HCT116 (cell line): ENCODE measurements around the gene TBXAS1. TPM values are rescaled to one million over a fixed set of nuclear protein-coding genes. Genes with fewer than 3 reads are reported as not detected.

Experiments used
- ATAC-seq: fragments of 200-7000 bp; cut with Tn5 transposase; 2 replicates; pipeline ENCODE4 v1.9.1; 2020; ENCODE audit warnings: mild to moderate bottlenecking, moderate library complexity
- BruUV-seq: library from RNA; stranded (reverse); fragments of 400-500 nt; replicated peaks from 2 replicates; lab custom pipeline; 2021; lab: Mats Ljungman, UMichigan
- CTCF ChIA-PET: fragments of 300-600 bp; sonication (Branson Sonifier 250); formaldehyde crosslinking; loops from one replicate; lab custom pipeline; 2021; ENCODE audit warnings: antibody characterized with exemption; lab: Charles Lee
- POLR2A ChIA-PET: fragments of 300-600, 350-600 bp; sonication (Branson Sonifier 250); formaldehyde crosslinking; loops from one replicate; lab custom pipeline; 2021; ENCODE audit warnings: antibody characterized with exemption; lab: Charles Lee
- RAD21 ChIA-PET, 2 experiments: fragments of 300-600 bp; sonication (Branson Sonifier 250); formaldehyde crosslinking; loops; one replicate each; lab custom pipeline; 2023; ENCODE audit warnings: low total read pairs in 2 of 2; ENCODE audit not compliant: uncharacterized antibody in 2 of 2, unreplicated experiment in 2 of 2, low non-redundant PET in 1 of 2; lab: Charles Lee
- DNase-seq: peaks from one replicate; pipeline ENCODE4 v3.0.0-alpha.2; 2010; ENCODE audit warnings: low read depth, low spot score
- H2AFZ ChIP-seq: fragments of 200-600 bp; shearing (Covaris generic), sonication (generic); 2 replicates; pipeline ENCODE4 v1.6.1; 2017; ENCODE audit warnings: low read depth, mixed run types, mixed read lengths, antibody characterized with exemption, low read length; ENCODE audit not compliant: poor library complexity, severe bottlenecking
- H3K27ac ChIP-seq: 2 replicates; pipeline ENCODE4 v1.5.1; 2012; ENCODE audit warnings: low read depth, low read length
- H3K27me3 ChIP-seq: fragments of 200-600 bp; sonication (generic); 2 replicates; pipeline ENCODE4 v1.6.1; 2016; ENCODE audit warnings: mixed run types, low read length, mixed read lengths; ENCODE audit not compliant: insufficient read depth
- H3K36me3 ChIP-seq, 2 experiments: fragments of 200-500 bp in 1 of 2; fragments of 200-600 bp in 1 of 2; sonication (Bioruptor generic) in 1 of 2; sonication (generic) in 1 of 2; 2 replicates each; pipeline versions ENCODE4 v1.5.1 to v1.6.1; 2014 to 2016; ENCODE audit warnings: low read length in 2 of 2, inconsistent platforms in 1 of 2, mixed read lengths in 1 of 2, mixed run types in 1 of 2; ENCODE audit not compliant: insufficient read depth in 2 of 2, control insufficient read depth in 1 of 2
- H3K4me1 ChIP-seq, 2 experiments: fragments of 200-600 bp in 1 of 2; sonication (generic) in 1 of 2; 2 replicates each; pipeline versions ENCODE4 v1.5.1 to v1.6.1; 2012 to 2017; ENCODE audit warnings: low read length in 2 of 2, inconsistent platforms in 1 of 2, mild to moderate bottlenecking in 1 of 2, mixed read lengths in 1 of 2, mixed run types in 1 of 2, moderate library complexity in 1 of 2; ENCODE audit not compliant: insufficient read depth in 2 of 2, control insufficient read depth in 1 of 2
- H3K4me2 ChIP-seq: fragments of 200-600 bp; sonication (generic); 2 replicates; pipeline ENCODE4 v1.6.1; 2017; ENCODE audit warnings: mixed run types, low read length, mixed read lengths
- H3K4me3 ChIP-seq, 2 experiments: fragments of 200-600 bp in 1 of 2; sonication (generic) in 1 of 2; replicated peaks in 1 of 2; 2 replicates each; pipeline ENCODE4 v1.5.1; 2011 to 2016; ENCODE audit warnings: low read length in 2 of 2, control low read depth in 1 of 2, low read depth in 1 of 2, mild to moderate bottlenecking in 1 of 2, mixed read lengths in 1 of 2, mixed run types in 1 of 2
- H3K79me2 ChIP-seq: fragments of 200-600 bp; sonication (generic); 2 replicates; pipeline ENCODE4 v1.6.1; 2017; ENCODE audit warnings: mild to moderate bottlenecking, mixed run types, low read length, moderate library complexity, mixed read lengths; ENCODE audit not compliant: insufficient read depth
- H3K9ac ChIP-seq: fragments of 200-600 bp; sonication (generic); 2 replicates; pipeline ENCODE4 v1.6.1; 2016; ENCODE audit warnings: low read length, mixed read lengths
- H3K9me2 ChIP-seq: fragments of 200-600 bp; sonication (generic), shearing (Covaris generic); 2 replicates; pipeline ENCODE4 v1.6.1; 2017; ENCODE audit warnings: mixed run types, mild to moderate bottlenecking, moderate library complexity; ENCODE audit not compliant: insufficient read depth
- H3K9me3 ChIP-seq, 2 experiments: fragments of 200-500 bp in 1 of 2; fragments of 200-600 bp in 1 of 2; sonication (Bioruptor generic) in 1 of 2; sonication (generic) in 1 of 2; 2 replicates each; pipeline ENCODE4 v1.6.1; 2014 to 2017; ENCODE audit warnings: low read length in 2 of 2, mixed read lengths in 2 of 2, inconsistent platforms in 1 of 2, low read depth in 1 of 2, mild to moderate bottlenecking in 1 of 2, mixed run types in 1 of 2, moderate library complexity in 1 of 2; ENCODE audit not compliant: control insufficient read depth in 1 of 2, insufficient read depth in 1 of 2
- H4K20me1 ChIP-seq: fragments of 200-600 bp; sonication (generic), shearing (Covaris generic); 2 replicates; pipeline ENCODE4 v1.6.1; 2017; ENCODE audit warnings: mixed run types, mild to moderate bottlenecking, moderate library complexity; ENCODE audit not compliant: insufficient read depth
- EZH2 ChIP-seq: fragments of 200-600 bp; sonication (generic); IDR thresholded peaks from 2 replicates; pipeline ENCODE4 v1.6.1; 2017; ENCODE audit warnings: antibody characterized with exemption, mixed run types
- EZH2phosphoT487 ChIP-seq: fragments of 200-600 bp; IDR thresholded peaks from 2 replicates; pipeline ENCODE4 v1.6.1; 2018; ENCODE audit warnings: antibody characterized with exemption, borderline replicate concordance
- JUND ChIP-seq: IDR thresholded peaks from 2 replicates; pipeline ENCODE4 v1.6.1; 2012
- POLR2A ChIP-seq: IDR thresholded peaks from 2 replicates; pipeline ENCODE4 v1.7.0; 2011; ENCODE audit warnings: borderline replicate concordance; ENCODE audit not compliant: insufficient read depth, insufficient read length; ENCODE audit errors: extremely low read depth
- TCF7L2 ChIP-seq: IDR thresholded peaks from 2 replicates; pipeline ENCODE4 v1.7.0; 2011; ENCODE audit warnings: borderline replicate concordance, inconsistent platforms; ENCODE audit not compliant: insufficient read depth, insufficient read length; ENCODE audit errors: extremely low read depth
- ZFX ChIP-seq: fragments of 450-650 bp; IDR thresholded peaks from 2 replicates; pipeline ENCODE4 v1.6.1; 2017
- ZNF274 ChIP-seq: fragments of 200-500 bp; sonication (Bioruptor generic); IDR thresholded peaks from 2 replicates; pipeline ENCODE4 v1.6.1; 2014; ENCODE audit warnings: mild to moderate bottlenecking, low read depth, low read length, inconsistent platforms
- intact Hi-C: fragments of 100-400 bp; cut with micrococcal nuclease; formaldehyde crosslinking; loops from 2 replicates; pipeline ENCODE4 v1.10.0; 2022
- total RNA-seq: library from RNA; stranded (reverse); gene quantifications from one replicate; pipeline ENCODE4 v1.2.1, GENCODE V29; 2021; ENCODE audit not compliant: unreplicated experiment
- TF ChIP-seq, protein P1 (sequence below): IDR thresholded peaks from 2 replicates; pipeline ENCODE4 v1.6.1; 2012
- TF ChIP-seq, protein P2 (sequence below): IDR thresholded peaks from 2 replicates; pipeline ENCODE4 v1.6.1; 2012; ENCODE audit warnings: low read depth
- TF ChIP-seq, protein P3 (sequence below): IDR thresholded peaks from 2 replicates; pipeline ENCODE4 v1.6.1; 2011; ENCODE audit warnings: mild to moderate bottlenecking, low read length, moderate library complexity; ENCODE audit not compliant: insufficient replicate concordance; ENCODE audit errors: extremely low read depth

TBXAS1 gene
- total RNA-seq, 1 experiment from 2014 or later: 1.4 TPM

DNA sequence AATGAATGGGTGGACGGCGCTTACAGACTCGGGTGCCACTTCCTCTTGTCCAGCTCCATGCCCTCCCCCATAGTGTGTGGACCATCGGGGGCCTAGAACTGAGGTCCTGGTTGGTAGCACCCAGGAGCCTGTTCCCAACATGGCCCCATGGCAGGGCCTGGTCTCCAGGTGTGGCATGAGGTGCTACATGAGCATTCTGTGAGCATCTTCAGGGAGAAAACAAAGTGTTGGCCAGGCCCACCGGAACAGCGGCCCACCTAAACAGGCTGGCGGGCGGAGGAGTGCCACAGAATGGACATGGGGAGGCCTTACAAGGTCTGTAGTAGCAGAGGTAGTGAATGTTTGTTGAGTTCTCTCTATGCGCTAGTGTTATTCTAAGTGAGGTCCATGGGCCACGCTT, 156.7 kb downstream of the TBXAS1 start:
- intact Hi-C loops: no loop called here
- Histone ChIP-seq H3K9me3 (no peaks in the 10 kb centered on the region), H4K20me1 (no peaks in the 10 kb centered on the region), H3K4me3 (no peak overlapping the region), H3K36me3 (no peaks in the 10 kb centered on the region), H3K27me3 (no peaks in the 10 kb centered on the region), H3K4me2 (no peak overlapping the region), H3K79me2 (no peaks in the 10 kb centered on the region), H3K4me1 (peaks cover 0 to 8% of the 10 kb centered on the region in 2 experiments; a peak in 1 of 4 replicates), H2AFZ (no peak overlapping the region), H3K27ac (no peak overlapping the region), H3K9me2 (no peaks in the 10 kb centered on the region), H3K9ac (no peak overlapping the region)
- ChIA-PET CTCF (no interaction called here), RAD21 (no interaction called here), POLR2A (no interaction called here)
- ATAC-seq: no peak
- DNase-seq: no peak
- no peak for TF ChIP-seq POLR2A
- TF ChIP-seq, protein P1, sequence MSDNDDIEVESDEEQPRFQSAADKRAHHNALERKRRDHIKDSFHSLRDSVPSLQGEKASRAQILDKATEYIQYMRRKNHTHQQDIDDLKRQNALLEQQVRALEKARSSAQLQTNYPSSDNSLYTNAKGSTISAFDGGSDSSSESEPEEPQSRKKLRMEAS: no peak
- no peak for TF ChIP-seq ZNF274
- no peak for TF ChIP-seq ZFX
- TF ChIP-seq TCF7L2: no peak
- TF ChIP-seq, protein P2, sequence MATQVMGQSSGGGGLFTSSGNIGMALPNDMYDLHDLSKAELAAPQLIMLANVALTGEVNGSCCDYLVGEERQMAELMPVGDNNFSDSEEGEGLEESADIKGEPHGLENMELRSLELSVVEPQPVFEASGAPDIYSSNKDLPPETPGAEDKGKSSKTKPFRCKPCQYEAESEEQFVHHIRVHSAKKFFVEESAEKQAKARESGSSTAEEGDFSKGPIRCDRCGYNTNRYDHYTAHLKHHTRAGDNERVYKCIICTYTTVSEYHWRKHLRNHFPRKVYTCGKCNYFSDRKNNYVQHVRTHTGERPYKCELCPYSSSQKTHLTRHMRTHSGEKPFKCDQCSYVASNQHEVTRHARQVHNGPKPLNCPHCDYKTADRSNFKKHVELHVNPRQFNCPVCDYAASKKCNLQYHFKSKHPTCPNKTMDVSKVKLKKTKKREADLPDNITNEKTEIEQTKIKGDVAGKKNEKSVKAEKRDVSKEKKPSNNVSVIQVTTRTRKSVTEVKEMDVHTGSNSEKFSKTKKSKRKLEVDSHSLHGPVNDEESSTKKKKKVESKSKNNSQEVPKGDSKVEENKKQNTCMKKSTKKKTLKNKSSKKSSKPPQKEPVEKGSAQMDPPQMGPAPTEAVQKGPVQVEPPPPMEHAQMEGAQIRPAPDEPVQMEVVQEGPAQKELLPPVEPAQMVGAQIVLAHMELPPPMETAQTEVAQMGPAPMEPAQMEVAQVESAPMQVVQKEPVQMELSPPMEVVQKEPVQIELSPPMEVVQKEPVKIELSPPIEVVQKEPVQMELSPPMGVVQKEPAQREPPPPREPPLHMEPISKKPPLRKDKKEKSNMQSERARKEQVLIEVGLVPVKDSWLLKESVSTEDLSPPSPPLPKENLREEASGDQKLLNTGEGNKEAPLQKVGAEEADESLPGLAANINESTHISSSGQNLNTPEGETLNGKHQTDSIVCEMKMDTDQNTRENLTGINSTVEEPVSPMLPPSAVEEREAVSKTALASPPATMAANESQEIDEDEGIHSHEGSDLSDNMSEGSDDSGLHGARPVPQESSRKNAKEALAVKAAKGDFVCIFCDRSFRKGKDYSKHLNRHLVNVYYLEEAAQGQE: no peak
- TF ChIP-seq EZH2phosphoT487: no peak
- TF ChIP-seq, protein P3, sequence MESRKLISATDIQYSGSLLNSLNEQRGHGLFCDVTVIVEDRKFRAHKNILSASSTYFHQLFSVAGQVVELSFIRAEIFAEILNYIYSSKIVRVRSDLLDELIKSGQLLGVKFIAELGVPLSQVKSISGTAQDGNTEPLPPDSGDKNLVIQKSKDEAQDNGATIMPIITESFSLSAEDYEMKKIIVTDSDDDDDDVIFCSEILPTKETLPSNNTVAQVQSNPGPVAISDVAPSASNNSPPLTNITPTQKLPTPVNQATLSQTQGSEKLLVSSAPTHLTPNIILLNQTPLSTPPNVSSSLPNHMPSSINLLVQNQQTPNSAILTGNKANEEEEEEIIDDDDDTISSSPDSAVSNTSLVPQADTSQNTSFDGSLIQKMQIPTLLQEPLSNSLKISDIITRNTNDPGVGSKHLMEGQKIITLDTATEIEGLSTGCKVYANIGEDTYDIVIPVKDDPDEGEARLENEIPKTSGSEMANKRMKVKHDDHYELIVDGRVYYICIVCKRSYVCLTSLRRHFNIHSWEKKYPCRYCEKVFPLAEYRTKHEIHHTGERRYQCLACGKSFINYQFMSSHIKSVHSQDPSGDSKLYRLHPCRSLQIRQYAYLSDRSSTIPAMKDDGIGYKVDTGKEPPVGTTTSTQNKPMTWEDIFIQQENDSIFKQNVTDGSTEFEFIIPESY: no peak
- no peak for TF ChIP-seq JUND
- TF ChIP-seq EZH2: no peak
- BruUV-seq: no TSS peak
